ENCODE results near the gene LY6G5C.
A peak's percentile ranks its signal among the peaks of the same experiment; 100 is the strongest.
"Not testable (repeated sequence)": the region's sequence is repeated elsewhere in the genome, so short reads cannot be mapped to it uniquely, and the experiment has no call there.

The LY6G5C gene

GRCh38 chr6:31713991-31714684 is 33.3 kb upstream of the LY6G5C start:
- DNase-seq: no peak

GRCh38 chr6:31713465-31713864 is 32.6 kb upstream of the LY6G5C start:
- no peak for DNase-seq

- no peak for DNase-seq
Observed at GRCh38 chr6:31712296-31712695, 31.4 kb upstream of the LY6G5C start.

- no peak for DNase-seq
Observed at GRCh38 chr6:31711233-31711632, 30.4 kb upstream of the LY6G5C start.

GRCh38 chr6:31710523-31711219 is 29.8 kb upstream of the LY6G5C start:
- no peak for DNase-seq

GRCh38 chr6:31709157-31709556 is 28.3 kb upstream of the LY6G5C start:
- not testable (repeated sequence) for DNase-seq

GRCh38 chr6:31708224-31708623 is 27.4 kb upstream of the LY6G5C start:
- no peak for DNase-seq

- no peak for DNase-seq
Observed at GRCh38 chr6:31707701-31708100, 26.8 kb upstream of the LY6G5C start.

GRCh38 chr6:31706599-31706998 is 25.7 kb upstream of the LY6G5C start, which contains the start of gene LY6G6F:
TSS of gene LY6G6F (plus strand) at chr6:31706866. CDS start at chr6:31706907, 41 bp downstream.
- no peak for DNase-seq

- DNase-seq: no peak
Observed at GRCh38 chr6:31705931-31706330, 25.1 kb upstream of the LY6G5C start.

- DNase-seq: peak; percentile 97
Observed at GRCh38 chr6:31702819-31703716, 22.2 kb upstream of the LY6G5C start, which contains the start of gene ABHD16A. TSS of gene ABHD16A (minus strand) at chr6:31703324. CDS start at chr6:31703281, 43 bp downstream.

- no peak for DNase-seq
Observed at GRCh38 chr6:31702405-31702818, 21.5 kb upstream of the LY6G5C start.

- DNase-seq: no peak
Observed at GRCh38 chr6:31701666-31702404, 21.0 kb upstream of the LY6G5C start.

GRCh38 chr6:31700740-31701401 is 20.0 kb upstream of the LY6G5C start:
- DNase-seq: no peak

- no peak for DNase-seq
Observed at GRCh38 chr6:31697555-31697954, 16.7 kb upstream of the LY6G5C start.

GRCh38 chr6:31693535-31693934 is 12.7 kb upstream of the LY6G5C start:
- DNase-seq: no peak

GRCh38 chr6:31692886-31693285 is 12.0 kb upstream of the LY6G5C start:
- no peak for DNase-seq

GRCh38 chr6:31692353-31692752 is 11.5 kb upstream of the LY6G5C start:
- no peak for DNase-seq

GRCh38 chr6:31691564-31692108 is 10.8 kb upstream of the LY6G5C start:
- no peak for DNase-seq

GRCh38 chr6:31691078-31691463 is 10.2 kb upstream of the LY6G5C start:
- DNase-seq: no peak

GRCh38 chr6:31690231-31691077 is 9.6 kb upstream of the LY6G5C start:
- DNase-seq: no peak

Measured in KG1 (cell line).